GM23248 (cell line): Measurements from ENCODE around the gene IL1RAPL1.

Experiments
- EZH2 ChIP-seq: fragments of 200-600 bp; sonication (generic); IDR thresholded peaks from 2 replicates; pipeline ENCODE4 v1.6.1; 2018; ENCODE audit warnings: antibody characterized with exemption, mild to moderate bottlenecking; ENCODE audit not compliant: insufficient read depth, poor library complexity, severe bottlenecking
- EZH2phosphoT487 ChIP-seq: fragments of 200-600 bp; sonication (generic); IDR thresholded peaks from 2 replicates; pipeline ENCODE4 v1.6.1; 2018; ENCODE audit warnings: antibody characterized with exemption, moderate library complexity, mild to moderate bottlenecking, low read depth; ENCODE audit not compliant: insufficient read depth

DNA sequence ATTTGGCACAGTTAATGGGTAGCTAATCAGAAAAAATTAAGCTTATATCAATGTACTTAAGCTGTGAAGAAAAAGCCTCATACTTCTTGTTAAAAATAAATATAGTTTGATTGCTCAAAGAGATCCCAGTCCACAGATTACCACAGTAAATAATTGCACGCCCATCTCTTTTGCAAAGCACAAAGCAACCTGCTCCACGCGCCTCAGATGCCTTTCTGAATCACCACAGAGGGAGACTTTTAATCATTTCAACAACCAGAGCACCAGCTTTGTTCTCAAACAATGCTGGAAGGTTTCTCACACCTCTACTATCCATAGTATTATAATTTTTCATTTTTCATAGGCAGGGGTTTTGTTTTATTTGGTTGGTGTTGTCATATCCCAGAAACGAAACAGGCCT lies 1289.5 kb downstream of the IL1RAPL1 start:
- no peak for TF ChIP-seq EZH2
- TF ChIP-seq EZH2phosphoT487, result no peak
